ENCODE data around the gene ANKMY1. TPM values are rescaled to one million over a fixed set of nuclear protein-coding genes. Genes with fewer than 3 reads are reported as not detected.

The ANKMY1 gene
- total RNA-seq, 1 donor from 2014 or later: 13.0 TPM

DNA sequence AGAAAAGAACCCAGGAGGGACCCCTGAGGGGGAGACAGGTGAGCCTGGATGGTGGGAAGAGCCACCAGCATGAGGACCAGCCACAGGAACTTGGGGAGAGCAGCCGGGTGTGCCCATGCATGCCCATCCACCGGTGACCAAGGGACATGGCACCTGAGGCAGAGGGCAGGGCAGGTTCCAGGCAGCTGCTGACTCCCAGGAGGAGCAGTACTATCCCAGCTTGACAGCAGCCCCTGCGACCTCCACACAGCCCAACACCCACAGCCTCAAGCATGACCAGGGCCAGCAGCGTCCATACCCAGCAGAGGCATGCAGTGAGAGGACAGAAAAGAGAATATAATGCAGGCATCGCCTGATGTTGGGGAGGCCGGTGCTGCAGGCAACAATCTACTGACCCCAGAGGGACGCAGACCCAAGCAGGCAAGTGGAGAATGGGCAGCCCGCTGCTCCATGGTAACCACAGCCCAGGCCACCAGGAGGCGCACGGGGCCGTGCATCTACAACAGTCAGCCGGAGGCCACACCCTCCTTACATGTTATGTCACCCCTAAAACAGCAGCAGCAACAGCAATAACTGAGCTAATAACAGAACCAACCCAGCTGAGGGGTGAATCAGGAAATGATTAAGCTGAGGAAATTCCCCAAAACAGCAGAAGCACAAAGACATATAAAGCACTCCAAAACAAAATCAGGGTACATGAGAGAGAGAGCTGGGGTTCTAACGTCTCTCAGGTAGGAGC lies 44.1 kb downstream of the ANKMY1 start:
- no peaks in the 10 kb centered on the region for H3K27me3 Mint-ChIP-seq (ENCODE audit: low read depth)
- peaks cover 4% of the 10 kb centered on the region for H3K4me1 Mint-ChIP-seq
- H3K9me3 Mint-ChIP-seq: no peaks in the 10 kb centered on the region
- H3K27ac Mint-ChIP-seq (ENCODE audit: unreplicated experiment): no peak overlapping the region
- peak; percentile 78 for DNase-seq (ENCODE audit: low read depth, low spot score)
- H3K36me3 Mint-ChIP-seq (ENCODE audit: low read depth): peaks cover 15% of the 10 kb centered on the region
- TF ChIP-seq, protein P1, sequence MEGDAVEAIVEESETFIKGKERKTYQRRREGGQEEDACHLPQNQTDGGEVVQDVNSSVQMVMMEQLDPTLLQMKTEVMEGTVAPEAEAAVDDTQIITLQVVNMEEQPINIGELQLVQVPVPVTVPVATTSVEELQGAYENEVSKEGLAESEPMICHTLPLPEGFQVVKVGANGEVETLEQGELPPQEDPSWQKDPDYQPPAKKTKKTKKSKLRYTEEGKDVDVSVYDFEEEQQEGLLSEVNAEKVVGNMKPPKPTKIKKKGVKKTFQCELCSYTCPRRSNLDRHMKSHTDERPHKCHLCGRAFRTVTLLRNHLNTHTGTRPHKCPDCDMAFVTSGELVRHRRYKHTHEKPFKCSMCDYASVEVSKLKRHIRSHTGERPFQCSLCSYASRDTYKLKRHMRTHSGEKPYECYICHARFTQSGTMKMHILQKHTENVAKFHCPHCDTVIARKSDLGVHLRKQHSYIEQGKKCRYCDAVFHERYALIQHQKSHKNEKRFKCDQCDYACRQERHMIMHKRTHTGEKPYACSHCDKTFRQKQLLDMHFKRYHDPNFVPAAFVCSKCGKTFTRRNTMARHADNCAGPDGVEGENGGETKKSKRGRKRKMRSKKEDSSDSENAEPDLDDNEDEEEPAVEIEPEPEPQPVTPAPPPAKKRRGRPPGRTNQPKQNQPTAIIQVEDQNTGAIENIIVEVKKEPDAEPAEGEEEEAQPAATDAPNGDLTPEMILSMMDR (conservative IDR thresholded peaks at IDR 0.05): peak; percentile 85
- H3K4me3 Mint-ChIP-seq: no peak overlapping the region

DNA sequence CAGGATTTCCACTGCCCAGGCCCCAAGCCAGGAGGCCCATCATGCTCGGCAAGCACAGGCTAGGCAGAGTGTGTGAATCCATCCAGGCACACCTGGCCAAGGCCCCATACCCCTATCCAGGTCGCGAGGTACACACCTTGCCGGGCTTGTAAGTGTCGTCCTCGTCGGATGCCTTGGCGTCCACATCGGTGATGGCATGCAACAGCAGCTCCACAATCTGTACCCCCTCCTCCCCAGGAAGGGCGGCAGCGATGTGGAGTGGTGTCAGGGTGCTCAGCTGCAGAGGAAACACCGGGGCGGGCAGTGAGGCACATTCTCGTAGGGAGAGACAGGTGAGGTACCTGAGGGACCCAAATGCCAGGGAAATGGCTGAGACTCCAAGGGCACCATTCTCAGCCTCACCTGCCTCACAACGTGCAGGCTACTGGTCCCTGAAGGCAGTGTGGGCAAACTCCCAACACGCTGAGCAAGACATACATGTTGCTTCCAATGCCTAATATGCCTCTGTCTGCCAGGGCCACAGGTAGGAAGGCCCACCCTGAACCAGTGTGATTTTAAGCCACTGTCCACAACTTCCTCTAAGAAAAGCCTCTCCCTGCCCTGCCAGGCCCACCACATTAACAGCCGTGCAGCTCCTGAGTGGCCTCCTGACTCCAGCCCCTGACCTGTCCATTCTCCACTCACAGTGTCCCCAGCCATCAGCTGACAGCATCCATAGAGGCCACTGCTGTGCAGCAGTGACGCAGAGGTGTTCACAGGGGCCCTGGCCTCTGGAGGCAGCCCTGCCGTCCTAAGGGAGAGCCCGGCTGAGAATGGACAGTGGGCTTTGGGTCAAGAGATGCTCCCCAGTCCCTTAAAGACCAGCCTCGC lies 44.9 kb downstream of the ANKMY1 start:
- peaks cover 4% of the 10 kb centered on the region for H3K4me1 Mint-ChIP-seq
- no peak overlapping the region for H3K27ac Mint-ChIP-seq (ENCODE audit: unreplicated experiment)
- TF ChIP-seq, protein P1 (conservative IDR thresholded peaks at IDR 0.05): no peak
- no peak overlapping the region for H3K4me3 Mint-ChIP-seq
- no peaks in the 10 kb centered on the region for H3K9me3 Mint-ChIP-seq
- peaks cover 12% of the 10 kb centered on the region for H3K36me3 Mint-ChIP-seq (ENCODE audit: low read depth)
- H3K27me3 Mint-ChIP-seq (ENCODE audit: low read depth): no peaks in the 10 kb centered on the region
- DNase-seq (ENCODE audit: low read depth, low spot score): no peak

DNA sequence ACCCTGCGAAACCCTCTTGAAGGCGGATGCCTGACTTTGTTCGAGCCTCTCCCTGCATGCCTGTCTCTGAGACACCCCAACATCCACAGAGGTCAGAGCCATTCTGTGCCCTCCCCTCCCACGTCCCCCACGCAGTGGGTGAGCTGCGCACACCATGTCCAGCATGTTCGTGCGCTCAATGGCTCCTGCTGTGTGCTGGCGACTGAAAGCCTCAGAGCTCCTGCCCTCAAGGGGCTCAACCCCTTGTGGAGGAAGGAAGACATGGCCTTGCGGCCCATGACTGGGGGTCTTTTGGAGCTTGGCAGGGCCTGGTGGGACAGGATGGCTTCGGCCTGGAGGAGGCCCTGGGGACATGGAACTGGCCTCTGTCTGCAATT lies 45.7 kb downstream of the ANKMY1 start:
- no peak for DNase-seq (ENCODE audit: low read depth, low spot score)
- no peaks in the 10 kb centered on the region for H3K27me3 Mint-ChIP-seq (ENCODE audit: low read depth)
- no peak overlapping the region for H3K27ac Mint-ChIP-seq (ENCODE audit: unreplicated experiment)
- H3K36me3 Mint-ChIP-seq (ENCODE audit: low read depth): peaks cover 9% of the 10 kb centered on the region
- TF ChIP-seq, protein P1 (conservative IDR thresholded peaks at IDR 0.05): no peak
- H3K9me3 Mint-ChIP-seq: no peaks in the 10 kb centered on the region
- peaks cover 4% of the 10 kb centered on the region for H3K4me1 Mint-ChIP-seq
- H3K4me3 Mint-ChIP-seq: no peak overlapping the region

DNA sequence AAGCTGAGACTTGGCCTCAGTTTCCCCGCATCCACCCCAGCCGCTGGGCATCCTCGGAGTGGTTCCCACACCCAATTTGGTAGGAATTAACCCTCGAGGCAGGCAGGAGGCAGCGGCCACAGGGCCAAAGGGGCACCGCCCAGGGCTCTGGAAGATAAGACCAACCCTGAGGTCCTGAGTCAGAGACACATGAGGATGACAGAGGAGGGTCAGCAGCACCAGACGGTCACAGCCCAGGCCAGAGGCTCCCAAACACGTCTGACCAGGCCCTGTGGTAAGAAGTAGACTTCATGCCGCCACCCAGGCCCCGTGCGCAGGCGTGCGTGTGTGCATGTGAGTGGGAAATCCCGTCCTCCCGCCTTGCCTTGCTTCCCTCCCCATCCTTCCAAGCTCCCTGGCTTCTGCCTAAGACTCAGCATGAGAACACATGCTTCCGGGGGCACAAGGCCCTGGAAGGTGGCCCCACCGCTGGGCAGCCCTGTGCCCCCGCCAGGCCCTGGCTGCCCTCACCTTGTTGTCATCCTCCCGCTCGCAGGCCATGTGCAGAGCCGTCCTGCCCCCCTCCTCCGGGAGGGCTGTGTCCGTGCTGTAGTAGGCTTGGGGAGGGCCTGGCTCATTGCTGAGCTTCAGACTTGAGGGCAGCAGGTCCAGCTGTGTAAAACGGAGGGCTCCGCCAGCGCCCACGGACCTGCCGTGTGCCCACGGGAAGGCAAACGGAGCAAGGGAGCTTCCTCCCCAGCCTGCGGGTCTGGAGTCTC lies 46.3 kb downstream of the ANKMY1 start:
- TF ChIP-seq, protein P1 (conservative IDR thresholded peaks at IDR 0.05): no peak
- Mint-ChIP-seq H3K36me3 (ENCODE audit: low read depth) (peaks cover 9% of the 10 kb centered on the region), H3K27ac (ENCODE audit: unreplicated experiment) (no peak overlapping the region), H3K4me1 (peaks cover 4% of the 10 kb centered on the region), H3K4me3 (no peak overlapping the region), H3K9me3 (no peaks in the 10 kb centered on the region), H3K27me3 (ENCODE audit: low read depth) (no peaks in the 10 kb centered on the region)
- no peak for DNase-seq (ENCODE audit: low read depth, low spot score)

DNA sequence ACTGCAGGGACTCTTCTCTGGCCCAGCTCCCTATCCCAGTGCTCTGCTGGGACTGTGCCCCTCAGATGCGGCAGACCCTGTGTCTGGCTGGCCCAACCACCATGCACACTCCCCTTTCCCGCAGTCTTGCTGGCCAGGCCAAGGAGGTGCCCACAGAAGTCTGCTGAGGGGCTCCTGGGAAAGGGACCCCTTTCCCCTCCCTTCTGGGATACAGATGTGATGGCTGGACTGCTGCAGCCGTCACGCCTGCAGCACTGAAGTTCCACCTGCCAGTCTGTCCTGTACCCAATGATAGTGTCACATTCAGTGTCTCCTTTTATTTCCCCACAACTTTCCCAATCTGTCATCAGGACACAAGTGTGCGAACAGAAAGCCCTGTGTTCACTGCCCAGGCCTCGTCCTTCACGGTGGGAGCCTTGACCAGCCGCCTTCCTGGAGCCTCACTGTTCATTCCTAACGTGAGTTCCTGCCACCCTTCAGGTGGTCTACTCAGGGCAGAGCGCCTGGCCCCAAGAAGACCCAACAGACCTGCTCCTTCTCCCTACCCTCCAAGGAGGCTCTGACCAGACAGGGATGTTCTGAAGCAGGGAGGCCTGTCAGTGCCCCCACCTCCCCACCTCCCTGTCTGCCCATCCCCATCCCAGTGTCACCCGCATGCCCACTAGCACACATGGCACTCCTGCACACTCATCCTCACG lies 47.1 kb downstream of the ANKMY1 start:
- H3K4me3 Mint-ChIP-seq: no peak overlapping the region
- no peaks in the 10 kb centered on the region for H3K9me3 Mint-ChIP-seq
- TF ChIP-seq, protein P1 (conservative IDR thresholded peaks at IDR 0.05): no peak
- H3K36me3 Mint-ChIP-seq (ENCODE audit: low read depth): peaks cover 9% of the 10 kb centered on the region
- H3K27me3 Mint-ChIP-seq (ENCODE audit: low read depth): no peaks in the 10 kb centered on the region
- peak overlapping the region; percentile 29 for H3K27ac Mint-ChIP-seq (ENCODE audit: unreplicated experiment)
- no peak for DNase-seq (ENCODE audit: low read depth, low spot score)
- peaks cover 4% of the 10 kb centered on the region for H3K4me1 Mint-ChIP-seq

All from neural crest cell (in vitro differentiated cells).